Duodenal mucosa (tissue), 2 donors: ENCODE results near the gene TMEM40.
A peak's percentile ranks its signal among the peaks of the same experiment; 100 is the strongest.
"Not testable (repeated sequence)": the region's sequence is repeated elsewhere in the genome, so short reads cannot be mapped to it uniquely, and the experiment has no call there.

Experiments used
- H3K27ac ChIP-seq: one replicate; pipeline ENCODE4 v1.7.0; 2013; ENCODE audit warnings: low read depth, low read length
- H3K27me3 ChIP-seq, 2 donors: one replicate each; pipeline ENCODE4 v1.7.0; 2013; ENCODE audit warnings: low read length in 2 of 2, control low read depth in 1 of 2; ENCODE audit not compliant: insufficient read depth in 2 of 2, control insufficient read depth in 1 of 2
- H3K36me3 ChIP-seq, 2 donors: one replicate each; pipeline ENCODE4 v1.7.0; 2013; ENCODE audit warnings: low read length in 2 of 2, control low read depth in 1 of 2; ENCODE audit not compliant: insufficient read depth in 2 of 2, control insufficient read depth in 1 of 2
- H3K4me1 ChIP-seq, 2 donors: one replicate each; pipeline ENCODE4 v1.7.0; 2013; ENCODE audit warnings: low read length in 2 of 2, control low read depth in 1 of 2; ENCODE audit not compliant: insufficient read depth in 2 of 2, control insufficient read depth in 1 of 2
- H3K4me3 ChIP-seq, 2 donors: one replicate each; pipeline ENCODE4 v1.7.0; 2013; ENCODE audit warnings: low read length in 2 of 2, low read depth in 1 of 2
- H3K9ac ChIP-seq, 2 donors: one replicate each; pipeline ENCODE4 v1.7.0; 2013; ENCODE audit warnings: low read length in 2 of 2, low read depth in 1 of 2
- H3K9me3 ChIP-seq, 2 donors: one replicate each; pipeline ENCODE4 v1.7.0; 2013; ENCODE audit warnings: low read length in 2 of 2, control low read depth in 1 of 2; ENCODE audit not compliant: control insufficient read depth in 1 of 2

Gene TMEM40

GRCh38 chr3:12796171-12797123 is 37.4 kb upstream of the TMEM40 start, which contains the start of gene CAND2:
Gene CAND2 (plus strand): TSS chr3:12796680. CDS start chr3:12796721, 41 bp downstream.
- Histone ChIP-seq H3K27me3 (peaks cover 0 to 6% of the 10 kb centered on the region in 2 donors), H3K27ac (peak within 1 kb of the TSS; percentile 20), H3K9ac (peak within 1 kb of the TSS; percentile 39 to 43), H3K36me3 (no peaks in the 10 kb centered on the region), H3K4me3 (peak within 1 kb of the TSS; percentile 59 to 68), H3K9me3 (no peaks in the 10 kb centered on the region), H3K4me1 (peaks cover 6% of the 10 kb centered on the region in 2 donors)

- Histone ChIP-seq H3K9ac (no peak overlapping the region), H3K27me3 (peaks cover 0 to 6% of the 10 kb centered on the region in 2 donors), H3K4me3 (no peak overlapping the region), H3K36me3 (no peaks in the 10 kb centered on the region), H3K27ac (no peak overlapping the region), H3K4me1 (peaks cover 6% of the 10 kb centered on the region in 2 donors), H3K9me3 (no peaks in the 10 kb centered on the region)
These were observed 34.6 kb upstream of the TMEM40 start for GRCh38 chr3:12793701-12794100.

GRCh38 chr3:12791430-12791829 is 32.4 kb upstream of the TMEM40 start:
- Histone ChIP-seq H3K36me3 (no peaks in the 10 kb centered on the region), H3K27ac (no peak overlapping the region), H3K9ac (no peak overlapping the region), H3K4me1 (peaks cover 6% of the 10 kb centered on the region in 2 donors), H3K4me3 (no peak overlapping the region), H3K9me3 (no peaks in the 10 kb centered on the region), H3K27me3 (peaks cover 0 to 6% of the 10 kb centered on the region in 2 donors)

GRCh38 chr3:12787967-12788690 is 29.1 kb upstream of the TMEM40 start:
- not testable (repeated sequence) for H3K27ac ChIP-seq, H3K4me1 ChIP-seq, H3K36me3 ChIP-seq, H3K4me3 ChIP-seq, H3K9ac ChIP-seq, H3K9me3 ChIP-seq, H3K27me3 ChIP-seq

GRCh38 chr3:12787346-12787745 is 28.3 kb upstream of the TMEM40 start:
- H3K36me3 ChIP-seq, H3K27me3 ChIP-seq, H3K27ac ChIP-seq, H3K9me3 ChIP-seq, H3K4me1 ChIP-seq, H3K9ac ChIP-seq, H3K4me3 ChIP-seq: not testable (repeated sequence)

- Histone ChIP-seq H3K4me1 (no peaks in the 10 kb centered on the region), H3K27me3 (no peaks in the 10 kb centered on the region), H3K4me3 (no peak overlapping the region), H3K9ac (no peak overlapping the region), H3K9me3 (no peaks in the 10 kb centered on the region), H3K36me3 (no peaks in the 10 kb centered on the region), H3K27ac (no peak overlapping the region)
These were observed 26.0 kb upstream of the TMEM40 start for GRCh38 chr3:12785096-12785495.

GRCh38 chr3:12782172-12782815 is 23.2 kb upstream of the TMEM40 start:
- Histone ChIP-seq H3K27me3 (no peaks in the 10 kb centered on the region), H3K4me3 (no peak overlapping the region), H3K36me3 (no peaks in the 10 kb centered on the region), H3K27ac (no peak overlapping the region), H3K9me3 (no peaks in the 10 kb centered on the region), H3K9ac (no peak overlapping the region), H3K4me1 (no peaks in the 10 kb centered on the region)

- H3K9me3 ChIP-seq, result no peaks in the 10 kb centered on the region
- no peak overlapping the region for H3K27ac ChIP-seq
- H3K27me3 ChIP-seq, result no peaks in the 10 kb centered on the region
- no peak overlapping the region for H3K9ac ChIP-seq
- H3K4me1 ChIP-seq, result no peaks in the 10 kb centered on the region
- no peaks in the 10 kb centered on the region for H3K36me3 ChIP-seq
- H3K4me3 ChIP-seq, result no peak overlapping the region
These were observed 21.7 kb upstream of the TMEM40 start for GRCh38 chr3:12780751-12781150.

GRCh38 chr3:12777171-12777570 is 18.1 kb upstream of the TMEM40 start:
- Histone ChIP-seq H3K27ac (no peak overlapping the region), H3K9me3 (no peaks in the 10 kb centered on the region), H3K4me1 (no peaks in the 10 kb centered on the region), H3K4me3 (no peak overlapping the region), H3K27me3 (peaks cover 0 to 4% of the 10 kb centered on the region in 2 donors), H3K9ac (no peak overlapping the region), H3K36me3 (no peaks in the 10 kb centered on the region)

GRCh38 chr3:12775970-12776369 is 16.9 kb upstream of the TMEM40 start:
- H3K36me3 ChIP-seq, H3K9ac ChIP-seq, H3K9me3 ChIP-seq, H3K27ac ChIP-seq, H3K4me3 ChIP-seq, H3K4me1 ChIP-seq, H3K27me3 ChIP-seq: not testable (repeated sequence)
